GM21447 (cell line): Measurements from ENCODE around the gene BRSK2.

Experiments
- ATAC-seq: cut with Tn5 transposase; IDR thresholded peaks from one replicate; pipeline ENCODE4 v1.9.1; 2021; ENCODE audit not compliant: unreplicated experiment

Gene BRSK2

DNA sequence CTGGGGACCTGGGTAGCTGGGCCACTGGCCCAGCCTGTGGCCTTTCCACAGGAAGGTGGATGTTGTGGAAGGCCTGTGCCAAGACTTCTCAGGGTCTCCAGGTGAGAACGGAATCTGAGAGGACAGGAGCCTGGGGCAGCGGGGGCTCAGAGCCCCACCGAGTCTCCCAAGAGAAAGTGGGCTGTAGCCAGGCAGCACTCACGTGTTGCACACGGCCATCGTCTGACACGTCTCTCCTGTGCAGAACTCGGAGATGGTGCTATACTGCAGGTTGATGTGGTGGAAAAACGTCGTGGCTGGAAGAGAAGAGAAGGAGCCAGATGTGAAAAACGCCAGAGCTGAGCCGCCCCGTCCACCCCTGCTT lies 90.4 kb downstream of the BRSK2 start:
- no peak for ATAC-seq

DNA sequence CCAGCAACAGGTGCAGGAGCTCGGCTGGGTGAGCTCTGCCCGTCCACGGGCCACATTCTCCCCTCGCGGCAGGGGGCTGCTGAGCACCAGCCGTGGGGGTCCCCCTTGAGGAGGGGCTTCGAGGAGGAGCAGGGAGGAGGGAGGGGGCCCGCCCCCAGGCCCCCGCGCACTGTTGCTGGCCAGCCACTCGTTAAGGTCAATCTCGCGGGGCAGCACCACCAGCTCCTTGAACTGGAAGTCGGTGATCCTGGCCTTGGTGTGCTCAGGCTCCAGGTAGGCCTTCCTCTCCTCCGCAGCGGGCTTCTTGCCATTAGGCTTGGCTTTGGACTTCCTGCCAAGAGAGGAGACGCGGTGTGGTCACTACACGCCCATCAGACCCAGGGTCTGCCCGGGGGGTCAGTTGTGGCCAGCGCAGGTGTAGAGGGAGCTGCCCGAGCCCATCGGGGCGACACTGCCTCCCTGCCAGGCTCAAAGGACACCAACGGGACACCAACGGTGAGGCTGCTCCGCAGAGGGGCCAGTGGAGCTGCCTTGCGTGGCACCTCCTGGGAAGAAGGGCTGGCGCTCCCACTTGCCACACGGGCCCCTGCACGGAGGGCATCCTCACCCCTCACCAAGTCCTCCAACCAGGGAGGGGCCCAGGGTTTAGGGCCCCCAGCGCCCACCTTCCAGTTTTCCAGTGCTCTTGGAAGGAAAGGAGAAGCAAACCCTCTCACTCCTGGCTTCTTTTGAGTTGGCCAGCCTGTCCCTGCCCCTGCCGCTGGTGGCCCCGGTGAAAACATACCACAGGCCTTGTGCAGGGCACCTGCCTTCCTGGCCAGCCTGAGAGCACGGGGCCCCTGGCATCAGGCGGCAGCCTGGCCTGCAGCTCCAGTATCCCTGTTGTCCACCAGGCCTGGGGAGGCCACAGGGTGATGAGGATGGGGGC lies 91.1 kb downstream of the BRSK2 start:
- ATAC-seq, result no peak

DNA sequence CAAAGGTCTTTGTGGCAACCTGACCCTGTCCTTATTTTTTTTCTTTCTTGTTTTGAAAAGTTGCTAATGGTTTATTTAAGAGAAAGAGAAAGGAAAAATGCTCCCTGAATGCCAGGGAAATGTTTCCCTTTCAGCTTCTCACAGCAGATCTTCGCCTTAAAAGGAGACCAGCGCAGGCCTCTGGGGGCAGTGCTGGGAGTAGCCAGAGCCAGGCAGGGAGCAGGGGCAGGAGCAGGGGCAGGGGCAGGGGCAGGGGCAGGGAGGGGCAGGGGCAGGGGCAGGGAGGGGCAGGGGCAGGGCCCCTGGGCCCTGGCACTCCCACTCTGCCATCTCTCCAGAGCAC lies 91.7 kb downstream of the BRSK2 start:
- no peak for ATAC-seq

DNA sequence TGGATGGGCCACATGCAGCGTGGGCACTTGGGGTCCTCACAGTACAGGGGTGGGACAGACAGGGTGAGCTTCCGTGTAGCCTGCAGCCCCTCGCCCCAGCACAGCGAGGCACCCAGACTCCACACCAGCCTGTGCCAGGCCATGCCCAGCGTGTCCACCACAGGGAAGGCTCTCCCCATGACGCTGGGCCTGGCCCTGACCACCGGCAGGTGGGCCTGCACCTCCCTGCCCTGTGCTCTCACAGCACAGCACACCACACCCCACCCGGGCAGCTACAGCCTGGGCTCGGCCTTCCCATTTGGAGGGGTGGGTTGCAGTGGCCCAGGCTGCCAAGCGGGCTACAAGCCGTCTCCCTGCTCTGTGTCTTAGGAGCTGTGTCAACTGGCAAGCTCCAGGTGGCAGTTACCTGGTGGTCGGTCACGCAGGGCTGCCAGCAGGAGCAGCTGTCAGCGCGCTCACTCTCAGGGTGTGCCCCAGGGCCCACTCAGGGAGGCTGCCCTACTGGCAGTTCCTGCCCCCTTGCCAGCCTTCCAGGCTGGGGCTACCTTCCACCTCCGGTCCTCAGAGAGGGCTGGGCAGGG lies 92.2 kb downstream of the BRSK2 start:
- no peak for ATAC-seq

- ATAC-seq, result no peak
These were observed 93.1 kb downstream of the BRSK2 start for GRCh38 chr11:1482581-1483444.

- ATAC-seq, result no peak
These were observed 93.8 kb downstream of the BRSK2 start for GRCh38 chr11:1483445-1483961.

GRCh38 chr11:1484061-1484671 lies 94.4 kb downstream of the BRSK2 start:
- no peak for ATAC-seq

DNA sequence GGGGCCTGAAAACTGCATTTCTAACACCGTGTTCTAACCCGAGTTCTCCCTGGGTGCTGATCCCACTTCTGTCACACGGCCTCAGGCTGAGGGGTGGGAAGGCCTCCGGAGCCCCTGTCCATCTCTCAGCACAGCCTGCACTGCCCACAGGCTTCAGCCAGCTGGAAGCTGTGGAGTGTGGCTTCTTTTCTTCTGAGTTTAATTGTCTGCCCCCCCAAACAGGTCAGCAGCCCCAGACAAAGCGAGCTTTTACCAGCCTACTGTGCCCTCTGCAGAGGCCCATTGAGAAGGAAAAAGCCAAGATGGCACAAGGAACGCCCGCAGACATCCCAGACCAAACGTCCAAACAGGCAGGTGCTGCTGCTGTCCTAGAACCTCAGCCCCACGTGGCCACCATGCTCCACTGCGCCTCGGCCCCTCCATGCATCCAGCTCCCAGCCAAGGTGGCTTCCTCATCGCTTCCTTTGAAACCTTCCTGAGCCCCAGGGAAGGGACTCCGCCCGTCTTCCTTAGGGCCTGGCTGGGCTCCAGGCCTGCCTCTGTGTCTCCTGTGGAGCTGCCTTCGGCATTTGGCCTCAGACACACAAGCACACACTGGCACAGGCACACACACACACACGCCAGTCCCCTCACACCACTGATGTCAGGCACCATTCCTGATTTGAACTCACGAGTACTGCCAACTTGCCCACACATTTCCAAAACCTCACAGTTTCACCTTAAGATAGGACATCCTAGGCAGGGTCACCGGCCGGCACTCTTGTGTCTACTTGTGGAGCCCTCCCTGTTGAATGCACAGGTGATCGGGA lies 95.2 kb downstream of the BRSK2 start:
- ATAC-seq, result no peak

DNA sequence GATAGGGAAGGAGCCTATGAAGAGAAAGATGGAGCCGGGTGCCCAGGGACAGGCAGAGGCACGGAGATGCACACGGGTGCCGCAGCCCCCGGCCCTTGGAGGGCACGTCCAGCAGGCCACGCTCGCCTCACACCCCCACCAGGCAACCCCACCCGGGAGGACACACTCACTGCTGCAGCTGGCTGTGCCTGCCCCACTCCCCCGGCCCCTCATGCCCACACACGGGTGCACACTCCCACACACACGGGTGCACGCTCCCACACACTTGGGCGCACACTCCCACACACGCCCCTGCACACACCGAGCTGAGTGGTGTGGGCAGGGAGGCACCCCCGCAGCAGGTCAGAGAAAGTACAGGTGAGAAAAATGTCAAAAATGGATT lies 95.8 kb downstream of the BRSK2 start:
- no peak for ATAC-seq

DNA sequence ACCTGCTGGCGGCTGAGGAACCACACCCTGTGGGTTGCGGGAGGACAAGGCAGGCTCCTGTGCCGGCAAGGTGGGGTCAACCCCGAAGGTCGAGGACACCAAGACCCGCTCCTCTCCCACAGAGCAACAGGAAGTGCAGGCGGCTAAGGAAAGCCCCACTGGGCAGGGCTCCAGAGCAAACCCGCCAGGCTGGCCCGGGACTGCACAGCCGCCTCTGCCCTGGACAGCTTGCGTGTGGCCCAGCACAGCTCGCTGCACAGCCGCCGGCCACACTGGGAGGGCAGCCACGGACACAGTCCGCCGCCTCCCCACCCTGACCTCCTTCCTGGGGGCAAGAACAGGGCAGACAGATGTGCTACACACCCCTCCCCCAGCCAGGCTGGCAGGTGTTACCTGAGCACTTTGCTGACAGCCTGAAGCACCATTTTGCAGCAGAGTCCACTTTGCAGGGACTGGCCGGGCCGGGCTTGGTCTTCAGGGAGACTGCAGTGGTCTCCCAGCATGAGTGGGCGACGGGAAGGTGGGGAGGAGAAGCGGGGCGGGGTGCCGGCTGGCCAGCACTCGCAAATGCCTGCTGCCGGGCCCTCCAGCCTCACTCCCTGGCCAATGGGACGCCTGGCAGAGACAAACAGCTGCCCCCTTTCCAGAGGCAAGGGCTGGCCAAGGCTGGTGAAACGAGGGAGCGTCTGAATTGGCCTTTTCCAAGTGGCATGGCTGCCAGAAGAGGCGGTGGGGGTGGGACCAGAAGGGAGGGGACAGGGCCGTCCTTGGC lies 96.5 kb downstream of the BRSK2 start, which contains the start of gene MOB2:
MOB2 (minus strand) TSS at position 726 of the 772 bp plus-strand sequence; CDS start at position 503, 223 bp downstream.
- no peak for ATAC-seq

DNA sequence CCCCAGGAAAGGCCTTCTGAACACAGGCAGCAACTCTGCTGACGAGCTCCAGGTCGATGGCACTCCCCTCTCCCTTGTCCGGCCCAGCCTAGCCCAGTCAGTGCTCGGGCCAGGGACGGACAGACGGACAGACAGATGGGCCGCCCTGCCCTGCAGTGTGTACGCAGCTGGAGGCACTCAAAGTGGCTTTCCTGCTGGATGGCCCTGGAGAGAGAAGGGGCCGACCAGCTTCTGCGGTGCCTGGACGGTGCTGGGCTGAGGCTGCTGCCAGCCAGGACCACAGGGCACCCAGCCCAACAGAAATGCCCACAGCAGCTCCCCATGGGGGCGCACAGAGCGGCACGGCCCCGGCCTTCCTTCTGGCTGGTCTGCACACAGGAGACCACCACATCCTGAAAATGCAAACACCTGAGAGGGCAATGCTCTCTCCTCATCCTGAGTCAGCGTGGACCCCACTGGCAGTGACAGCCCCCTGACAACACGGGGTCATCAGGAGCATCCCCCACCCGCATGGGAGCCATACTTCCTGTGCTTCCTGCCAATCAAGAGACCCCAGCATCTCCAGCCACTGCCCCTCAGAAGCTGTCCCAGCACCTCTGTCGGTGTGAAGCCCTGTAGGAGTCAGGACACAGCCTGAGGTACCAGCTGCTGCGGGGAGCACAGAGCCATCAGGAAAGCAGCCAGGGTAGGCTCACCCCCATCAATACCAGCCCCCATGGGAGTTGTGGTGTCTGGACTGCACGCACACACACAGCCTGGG lies 97.5 kb downstream of the BRSK2 start:
- no peak for ATAC-seq

DNA sequence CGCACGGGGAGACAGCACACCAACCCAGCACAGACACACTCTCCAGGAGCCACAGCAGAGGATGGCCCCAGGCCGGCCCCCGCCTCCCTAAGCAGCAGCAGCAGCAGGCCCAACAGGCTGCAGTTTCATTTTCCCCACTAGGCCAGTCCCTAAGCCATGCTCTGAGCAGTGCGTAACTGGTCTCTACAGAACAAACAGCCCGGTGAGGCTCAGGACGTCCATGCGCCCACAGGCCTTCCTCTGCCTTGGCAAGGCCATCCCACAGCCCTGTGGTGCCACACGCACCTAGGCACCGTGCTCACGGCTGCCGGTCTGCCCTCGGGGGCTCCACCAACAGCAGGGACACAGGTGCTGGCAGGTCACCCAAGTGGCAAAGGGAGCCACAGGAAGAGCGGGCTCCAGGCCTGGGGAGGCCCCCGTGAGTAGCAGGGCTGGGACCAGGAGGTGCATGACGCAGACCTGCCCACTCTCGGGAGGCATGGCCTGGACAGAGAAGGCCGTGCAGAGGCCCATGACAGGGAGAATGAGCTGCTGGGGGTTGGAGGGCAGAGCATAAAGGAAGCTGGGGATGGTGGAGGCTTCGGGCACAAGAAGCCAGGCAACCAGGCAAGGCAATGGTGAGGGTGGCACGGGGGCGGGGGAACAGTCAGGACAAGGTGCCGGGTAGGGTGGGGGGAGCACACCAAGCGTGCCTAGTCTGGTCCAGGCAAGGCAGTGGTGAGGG lies 98.3 kb downstream of the BRSK2 start:
- ATAC-seq, result no peak

- ATAC-seq, result no peak
These were observed 98.9 kb downstream of the BRSK2 start for GRCh38 chr11:1488575-1489180.

GRCh38 chr11:1490651-1491050 lies 100.9 kb downstream of the BRSK2 start:
- ATAC-seq, result no peak

GRCh38 chr11:1491379-1491778 lies 101.6 kb downstream of the BRSK2 start:
- ATAC-seq, result no peak

- no peak for ATAC-seq
These were observed 104.0 kb downstream of the BRSK2 start for GRCh38 chr11:1493650-1494244.

DNA sequence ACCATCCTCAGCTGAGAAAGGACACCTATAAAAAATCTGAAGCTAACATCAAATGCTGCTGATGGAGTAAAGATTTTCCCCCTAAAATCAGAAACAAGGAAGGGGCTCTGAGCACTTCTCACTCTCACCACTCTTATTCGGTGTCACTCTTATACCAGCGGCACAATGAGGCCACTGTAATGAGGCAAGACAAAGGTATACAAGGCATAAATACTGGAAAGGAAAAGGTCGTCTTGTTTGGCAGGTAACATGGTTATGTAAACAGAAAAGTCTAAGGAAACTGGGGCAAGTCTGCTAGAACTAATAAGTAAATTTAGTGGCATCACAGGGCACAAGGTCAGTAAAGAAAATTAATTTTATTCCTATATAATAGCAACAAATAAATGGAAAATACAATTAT lies 104.9 kb downstream of the BRSK2 start:
- no peak for ATAC-seq
